DMS 273 treated with DMSO at 0.1 percent for 48 hours (cell line): ENCODE measurements around the gene AGTPBP1.
"Not testable (repeated sequence)": the region's sequence is repeated elsewhere in the genome, so short reads cannot be mapped to it uniquely, and the experiment has no call there.

Source experiments
- DNase-seq: peaks from one replicate; lab custom pipeline; 2025; lab: John Stamatoyannopoulos, UW

AGTPBP1 gene

GRCh38 chr9:85719411-85719810 lies 22.3 kb downstream of the AGTPBP1 start:
- DNase-seq: not testable (repeated sequence)

DNA sequence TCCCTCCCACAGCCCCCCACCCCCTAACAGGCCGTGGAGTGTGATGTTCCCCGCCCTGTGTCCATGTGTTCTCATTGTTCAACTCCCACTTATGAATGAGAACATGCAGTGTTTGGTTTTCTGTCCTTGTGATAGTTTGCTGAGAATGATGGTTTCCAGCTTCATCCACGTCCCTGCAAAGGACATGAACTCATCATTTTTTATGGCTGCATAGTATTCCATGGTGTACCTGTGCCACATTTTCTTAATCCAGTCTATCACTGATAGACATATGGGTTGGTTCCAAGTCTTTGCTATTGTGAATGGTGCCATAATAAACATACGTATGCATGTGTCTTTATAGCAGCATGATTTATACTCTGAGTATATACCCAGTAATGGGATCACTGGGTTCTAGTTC lies 23.9 kb downstream of the AGTPBP1 start:
- DNase-seq: not testable (repeated sequence)

GRCh38 chr9:85717220-85717619 lies 24.5 kb downstream of the AGTPBP1 start:
- no peak for DNase-seq

- DNase-seq: no peak
These were observed 25.5 kb downstream of the AGTPBP1 start for GRCh38 chr9:85716031-85716877.

- DNase-seq: no peak
These were observed 26.2 kb downstream of the AGTPBP1 start for GRCh38 chr9:85715587-85715986.

- DNase-seq: no peak
These were observed 27.9 kb downstream of the AGTPBP1 start for GRCh38 chr9:85713897-85714296.

GRCh38 chr9:85704744-85705143 lies 37.0 kb downstream of the AGTPBP1 start:
- DNase-seq: no peak

DNA sequence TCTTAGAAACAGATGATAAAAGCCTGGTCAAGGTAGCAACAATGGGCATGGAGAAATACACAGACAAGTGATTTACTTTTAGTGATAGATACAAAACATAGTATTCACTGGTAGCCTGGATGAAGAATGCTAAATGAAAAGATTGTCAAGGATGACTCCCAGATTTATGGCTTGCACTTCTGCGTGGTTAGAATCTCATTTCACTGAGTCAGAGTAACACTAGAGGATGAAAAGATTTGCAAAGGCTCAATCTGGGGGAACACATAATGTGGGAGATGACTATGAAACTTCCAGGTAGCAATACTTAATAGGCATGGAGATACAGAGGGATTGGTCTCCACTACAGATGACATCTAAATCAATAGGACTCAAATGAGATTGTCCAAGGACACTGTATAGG lies 38.4 kb downstream of the AGTPBP1 start:
- DNase-seq: no peak

- no peak for DNase-seq
These were observed 38.9 kb downstream of the AGTPBP1 start for GRCh38 chr9:85702726-85703289.

DNA sequence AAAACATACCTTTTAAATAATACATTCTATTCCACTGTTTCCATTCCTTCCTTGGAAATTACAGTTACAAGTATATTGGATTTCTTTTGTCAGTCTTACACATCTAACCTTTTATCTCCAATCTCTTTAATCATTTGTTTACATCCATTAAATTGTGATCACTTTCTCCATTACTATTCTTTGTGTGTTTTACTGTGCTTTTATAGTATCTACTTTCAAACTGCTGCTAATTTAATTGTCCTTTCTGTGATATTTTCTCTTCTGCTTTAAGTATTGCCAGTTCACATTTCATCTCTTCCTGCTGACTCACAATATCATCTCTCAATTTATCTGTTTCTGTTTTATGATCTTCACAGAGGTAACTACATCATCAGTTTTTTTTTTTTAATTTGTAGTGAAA lies 39.6 kb downstream of the AGTPBP1 start:
- no peak for DNase-seq

DNA sequence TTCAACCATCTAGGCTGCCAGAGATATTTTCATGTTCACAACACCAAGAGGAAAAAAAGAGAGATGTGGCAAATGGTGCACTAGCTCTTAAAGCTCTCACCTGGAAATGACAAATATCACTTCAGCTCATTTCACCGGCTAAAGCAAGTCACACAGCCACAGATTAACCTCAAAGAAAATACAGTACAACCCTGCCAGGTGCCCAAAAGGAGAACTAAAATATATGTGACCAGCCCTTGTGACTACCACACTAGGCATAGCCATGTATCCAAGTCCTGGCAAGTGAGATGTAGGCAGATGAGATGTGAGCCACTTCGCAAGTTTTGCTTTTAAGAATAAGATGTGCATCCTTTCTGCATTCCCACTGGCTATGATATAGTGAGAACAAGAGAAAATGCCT lies 41.4 kb downstream of the AGTPBP1 start:
- no peak for DNase-seq

DNA sequence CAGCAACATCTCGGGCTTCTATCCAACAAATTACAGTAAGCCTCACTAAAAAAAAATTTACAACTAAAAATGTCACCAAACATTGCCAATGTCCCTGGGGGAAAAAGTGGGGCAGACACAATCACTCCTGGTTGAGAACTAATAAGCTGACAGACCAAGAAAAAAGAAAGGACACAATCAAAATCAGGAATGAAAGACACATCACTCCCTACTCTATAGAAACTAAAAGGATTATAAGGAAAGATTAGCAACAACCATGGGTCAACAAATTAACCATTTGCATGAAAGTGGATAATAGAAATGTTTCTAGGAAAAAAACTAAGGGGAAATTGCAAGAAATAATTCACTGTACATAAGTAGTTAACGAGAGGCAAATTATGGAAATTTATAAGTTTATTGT lies 53.4 kb downstream of the AGTPBP1 start:
- DNase-seq: no peak

GRCh38 chr9:85685081-85685480 lies 56.7 kb downstream of the AGTPBP1 start:
- DNase-seq: no peak

DNA sequence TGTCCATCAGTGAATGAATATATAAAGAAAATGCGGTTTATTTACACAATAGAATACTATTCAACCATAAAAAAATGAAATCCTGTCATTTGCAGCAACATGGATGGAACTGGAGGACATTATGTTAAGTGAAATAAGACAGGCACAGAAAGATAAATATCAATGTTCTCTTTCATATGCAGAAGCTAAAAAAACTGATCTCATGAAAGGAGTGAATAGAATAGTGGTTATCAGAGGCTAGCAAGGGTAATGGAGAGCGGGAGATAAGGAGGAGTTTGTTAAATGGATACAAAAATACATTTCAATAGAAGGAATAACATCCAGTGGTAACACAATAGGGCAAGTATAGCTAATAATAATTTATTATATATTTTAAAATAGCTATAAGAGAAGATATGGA lies 65.0 kb downstream of the AGTPBP1 start:
- DNase-seq: no peak

DNA sequence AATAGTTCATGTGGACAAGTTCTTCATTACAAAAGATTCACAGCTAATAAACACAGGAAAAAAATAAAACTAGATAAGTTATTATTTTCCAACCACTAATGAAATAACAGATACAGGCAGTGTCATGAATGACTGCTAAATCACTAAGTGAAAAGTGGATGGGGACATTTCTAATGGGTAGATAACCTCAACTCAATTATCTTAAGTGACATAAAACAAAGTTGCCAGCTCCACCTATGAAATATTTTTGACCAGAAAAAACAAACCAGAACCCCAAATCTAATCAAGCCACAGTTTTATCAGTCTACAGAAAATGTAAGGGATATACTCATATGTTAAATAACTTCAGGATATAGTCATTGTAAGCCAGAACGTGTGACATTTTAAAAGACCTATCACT lies 74.4 kb downstream of the AGTPBP1 start:
- no peak for DNase-seq

GRCh38 chr9:85666086-85666485 lies 75.7 kb downstream of the AGTPBP1 start:
- DNase-seq: no peak

- DNase-seq: no peak
These were observed 79.2 kb downstream of the AGTPBP1 start for GRCh38 chr9:85662573-85662972.

- DNase-seq: no peak
These were observed 83.0 kb downstream of the AGTPBP1 start for GRCh38 chr9:85658716-85659115.

DNA sequence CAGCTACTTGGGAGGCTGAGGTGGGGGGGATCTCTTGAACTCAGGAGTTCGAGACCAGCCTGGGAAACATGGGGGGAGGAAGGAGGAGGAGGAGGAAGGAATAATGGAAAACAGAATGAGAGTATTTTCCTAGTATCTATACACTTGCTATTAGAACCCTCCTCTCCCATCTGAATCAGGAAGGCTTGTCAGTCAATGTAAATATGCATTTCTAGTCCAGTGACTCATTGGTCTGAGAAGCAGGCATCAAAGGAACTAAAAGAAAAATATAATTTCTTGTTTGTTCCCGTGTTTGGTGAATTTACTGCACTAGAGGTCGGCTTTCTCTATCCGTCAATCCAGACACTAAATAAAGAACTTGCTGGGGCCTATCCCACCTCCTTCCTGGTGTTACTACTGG lies 88.6 kb downstream of the AGTPBP1 start:
- no peak for DNase-seq

DNA sequence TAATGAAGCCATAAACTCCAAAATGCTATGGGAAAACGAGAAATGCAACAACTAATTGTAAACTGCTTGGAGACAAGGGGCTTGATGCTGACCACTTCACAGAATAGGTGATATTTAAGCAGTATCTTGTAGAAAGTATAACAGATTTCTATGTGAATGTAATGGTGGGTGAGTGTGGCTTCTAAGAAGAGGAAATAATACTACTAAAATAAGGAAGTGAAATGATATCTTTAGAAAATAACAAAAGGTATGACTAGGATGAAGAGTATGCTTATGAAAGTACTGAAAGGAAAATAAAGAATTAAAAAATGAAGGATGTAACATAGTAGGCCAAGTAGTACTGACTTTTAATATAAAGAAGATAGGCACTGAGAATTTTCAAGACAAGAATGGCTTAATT lies 94.2 kb downstream of the AGTPBP1 start:
- no peak for DNase-seq

DNA sequence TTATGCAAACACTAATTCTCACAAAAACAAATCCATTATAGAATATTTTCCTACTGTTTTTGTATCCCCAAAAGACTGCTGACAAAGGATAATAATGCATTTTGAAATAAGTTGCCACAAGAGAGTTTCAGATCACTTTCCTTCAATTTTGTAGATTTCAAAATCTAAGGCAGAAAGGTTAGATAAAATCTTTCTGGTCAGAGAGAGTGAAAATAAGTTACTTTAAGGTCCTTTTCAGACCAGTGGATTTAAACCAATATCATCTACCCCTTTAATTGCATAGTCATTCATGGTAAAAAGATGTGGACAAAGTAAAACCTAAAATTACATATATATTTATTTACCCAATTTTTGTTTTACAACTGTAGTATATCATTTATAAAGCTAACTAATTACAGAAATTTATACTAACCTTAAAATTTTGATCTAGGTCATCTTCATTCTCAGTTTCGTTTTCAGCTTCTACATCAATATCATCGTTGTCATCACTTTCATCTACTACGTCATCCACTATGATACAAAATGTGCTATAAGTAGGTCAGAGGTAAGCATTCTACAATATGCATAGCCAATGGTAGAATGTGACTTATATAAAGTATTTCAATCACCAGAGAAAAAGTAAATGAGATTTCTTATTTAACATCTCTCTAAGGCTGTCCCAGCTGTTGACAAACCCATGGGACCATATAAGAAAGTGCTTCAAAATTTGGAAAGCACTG lies 95.7 kb downstream of the AGTPBP1 start:
- no peak for DNase-seq

- no peak for DNase-seq
These were observed 101.3 kb downstream of the AGTPBP1 start for GRCh38 chr9:85640425-85640824.

- no peak for DNase-seq
These were observed 102.0 kb downstream of the AGTPBP1 start for GRCh38 chr9:85639675-85640186.
